NT2/D1 (cell line): Measurements from ENCODE around the gene OPCML.

ENCODE experiments used
- SUZ12 ChIP-seq: IDR thresholded peaks from 2 replicates; pipeline ENCODE4 v1.6.1; 2011; ENCODE audit not compliant: insufficient read length, insufficient read depth; ENCODE audit errors: extremely low read depth
- ZNF274 ChIP-seq: IDR thresholded peaks from 2 replicates; pipeline ENCODE4 v1.6.1; 2011; ENCODE audit warnings: mild to moderate bottlenecking, low read depth, low read length

DNA sequence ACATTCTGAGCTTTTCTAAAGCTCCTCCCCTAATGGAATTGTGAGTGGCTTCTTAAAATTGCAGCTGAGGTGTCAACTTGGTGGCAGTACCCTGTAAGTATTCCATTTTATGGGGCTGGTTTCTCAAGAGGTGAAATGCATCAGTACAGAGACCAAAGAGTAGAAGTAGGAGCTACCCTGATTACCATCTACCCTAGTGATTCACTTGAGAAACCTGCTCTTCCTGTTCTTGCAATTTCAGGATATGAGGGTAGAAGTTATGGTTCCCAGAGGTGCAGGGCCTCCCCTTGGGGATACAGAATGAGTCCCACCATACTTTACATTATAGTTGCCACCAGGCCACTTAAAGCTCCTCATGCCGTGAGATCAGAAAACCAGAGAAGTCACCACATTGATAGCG, 944.6 kb downstream of the OPCML start:
- TF ChIP-seq ZNF274 = no peak
- TF ChIP-seq SUZ12 = no peak
